Measurements from ENCODE around the gene FAM217A. TPM values are rescaled to one million over a fixed set of nuclear protein-coding genes. Genes with fewer than 3 reads are reported as not detected.

Gene FAM217A
- total and polyA plus RNA-seq, 2 of the 13 experiments (the other 11 are each of a cell fraction or from before 2014, with no cell fraction given), result not detected

DNA sequence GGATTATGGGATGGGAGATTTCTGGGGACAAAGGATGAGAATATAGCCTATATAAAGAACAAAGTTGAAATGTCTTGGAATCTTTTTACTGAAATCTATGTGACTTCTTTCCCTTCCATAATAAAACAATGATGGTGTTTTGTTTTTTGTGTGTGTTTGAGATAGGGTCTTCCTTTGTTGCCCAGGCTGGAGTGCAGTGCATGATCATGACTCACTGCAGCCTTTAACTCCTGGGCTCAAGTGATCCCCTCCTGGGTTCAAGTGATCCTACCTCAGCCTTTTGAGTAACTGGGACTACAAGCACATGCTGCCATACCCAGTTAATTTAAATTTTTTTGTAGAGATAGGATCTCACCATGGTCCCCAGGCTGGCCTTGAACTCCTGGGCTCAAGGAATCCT, 50.9 kb downstream of the FAM217A start:
- intact Hi-C loops (cut with micrococcal nuclease; ENCODE audit: unreplicated experiment), result no loop called here
- TF ChIP-seq BCL3 (CRISPR knock-in tag; IDR thresholded peaks at IDR 0.05) (no peak), REPIN1 (CRISPR knock-in tag; IDR thresholded peaks at IDR 0.05; ENCODE audit: borderline replicate concordance, low read depth) (no peak), POLR2AphosphoS5 (IDR thresholded peaks at IDR 0.05; ENCODE audit: low read depth, low read length) (0 out of 2 replicates have a peak, but pooled peaks have one; percentile 7), FOSL2 (CRISPR knock-in tag; IDR thresholded peaks at IDR 0.05) (peak; percentile 37; the same call in 1 of the 2 replicates)
- DNase-seq (ENCODE audit: low spot score), result no peak
- Histone ChIP-seq H3K36me3 (replicated peaks in 1 of 2; ENCODE audit: control insufficient read depth in 1 of 2, insufficient read depth in 2 of 2, low read length in 2 of 2) (peaks cover 13 to 57% of the 10 kb centered on the region in 2 experiments), H3K4me3 (replicated peaks in 1 of 3; ENCODE audit: insufficient read depth in 1 of 3, low read depth in 2 of 3, low read length in 3 of 3) (no peak overlapping the region), H4K20me1 (ENCODE audit: insufficient read depth, low read length) (peaks cover 68% of the 10 kb centered on the region), H3K27ac (ENCODE audit: extremely low read length, insufficient read depth, low read length) (no peak overlapping the region), H3K4me2 (ENCODE audit: low read depth, low read length) (no peak overlapping the region), H3K9me3 (ENCODE audit: low read length) (no peaks in the 10 kb centered on the region), H3K9ac (ENCODE audit: insufficient read depth, low read depth, low read length) (no peak overlapping the region), H3K4me1 (ENCODE audit: insufficient read depth, low read length) (peaks cover 61% of the 10 kb centered on the region), H2AFZ (ENCODE audit: low read length) (no peak overlapping the region), H3K79me2 (ENCODE audit: insufficient read depth, low read length) (peaks cover 96% of the 10 kb centered on the region), H3K27me3 (ENCODE audit: control insufficient read depth in 1 of 2, insufficient read depth in 2 of 2, low read length in 2 of 2) (no peaks in the 10 kb centered on the region)
- CTCF ChIA-PET (ENCODE audit: low intra/inter-chr PET ratio, low total read pairs), result no interaction called here
- in situ Hi-C loops (cut with HindIII; ENCODE audit: extremely low pct_ligation_motif_present, low pct_unique_long_range_greater_than_20kb), result no loop called here
- ATAC-seq, result peak; percentile 35; the same call in 1 of the 3 replicates
- no TSS peak for BruUV-seq (replicated peaks)
- POLR2A ChIA-PET, result no interaction called here
- no peak for FAIRE-seq

GRCh38 chr6:4025681-4026080, 53.3 kb downstream of the FAM217A start:
- H3K4me2 ChIP-seq (ENCODE audit: low read depth, low read length), result no peak overlapping the region
- intact Hi-C loops (cut with micrococcal nuclease; ENCODE audit: unreplicated experiment), result no loop called here
- ChIA-PET CTCF (ENCODE audit: low intra/inter-chr PET ratio, low total read pairs) (no interaction called here), POLR2A (interaction anchor here (0.5 kb wide), 1 partner anchor 110 kb away, joined by 3 read pairs; the partner anchor contains the start of gene ECI2)
- H3K4me1 ChIP-seq (ENCODE audit: insufficient read depth, low read length), result peaks cover 63% of the 10 kb centered on the region
- FAIRE-seq, result no peak
- no peak for ATAC-seq
- DNase-seq (ENCODE audit: low spot score), result no peak
- H3K79me2 ChIP-seq (ENCODE audit: insufficient read depth, low read length), result peaks cover 91% of the 10 kb centered on the region
- TF ChIP-seq, protein P1, sequence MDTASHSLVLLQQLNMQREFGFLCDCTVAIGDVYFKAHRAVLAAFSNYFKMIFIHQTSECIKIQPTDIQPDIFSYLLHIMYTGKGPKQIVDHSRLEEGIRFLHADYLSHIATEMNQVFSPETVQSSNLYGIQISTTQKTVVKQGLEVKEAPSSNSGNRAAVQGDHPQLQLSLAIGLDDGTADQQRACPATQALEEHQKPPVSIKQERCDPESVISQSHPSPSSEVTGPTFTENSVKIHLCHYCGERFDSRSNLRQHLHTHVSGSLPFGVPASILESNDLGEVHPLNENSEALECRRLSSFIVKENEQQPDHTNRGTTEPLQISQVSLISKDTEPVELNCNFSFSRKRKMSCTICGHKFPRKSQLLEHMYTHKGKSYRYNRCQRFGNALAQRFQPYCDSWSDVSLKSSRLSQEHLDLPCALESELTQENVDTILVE (CRISPR knock-in tag; IDR thresholded peaks at IDR 0.05), result no peak
- TF ChIP-seq ZKSCAN1 (IDR thresholded peaks at IDR 0.05; ENCODE audit: low read length), result peak; percentile 82; the same call in 1 of the 2 replicates
- peaks cover 81% of the 10 kb centered on the region for H4K20me1 ChIP-seq (ENCODE audit: insufficient read depth, low read length)
- 98% methylated on average over 1 of the region's 1 CpG for WGBS (ENCODE audit: low lambda C conversion rate)
- no peaks in the 10 kb centered on the region for H3K9me3 ChIP-seq (ENCODE audit: low read length)
- H3K36me3 ChIP-seq (replicated peaks in 1 of 2; ENCODE audit: control insufficient read depth in 1 of 2, insufficient read depth in 2 of 2, low read length in 2 of 2), result peaks cover 7 to 34% of the 10 kb centered on the region in 2 experiments
- in situ Hi-C loops (cut with HindIII; ENCODE audit: extremely low pct_ligation_motif_present, low pct_unique_long_range_greater_than_20kb), result no loop called here
- H3K9ac ChIP-seq (ENCODE audit: insufficient read depth, low read depth, low read length), result no peak overlapping the region
- H3K27me3 ChIP-seq (ENCODE audit: control insufficient read depth in 1 of 2, insufficient read depth in 2 of 2, low read length in 2 of 2), result no peaks in the 10 kb centered on the region; a peak in 1 of 5 replicates
- no peak overlapping the region for H3K4me3 ChIP-seq (replicated peaks in 1 of 3; ENCODE audit: insufficient read depth in 1 of 3, low read depth in 2 of 3, low read length in 3 of 3)
- H2AFZ ChIP-seq (ENCODE audit: low read length), result no peak overlapping the region
- H3K27ac ChIP-seq (ENCODE audit: extremely low read length, insufficient read depth, low read length), result no peak overlapping the region
- BruUV-seq (replicated peaks), result no TSS peak

Data from HepG2 (cell line).